Thyroid gland (tissue), 4 donors: ENCODE data around the gene NLE1. TPM values are rescaled to one million over a fixed set of nuclear protein-coding genes. Genes with fewer than 3 reads are reported as not detected.

Experiments used
- DNase-seq, 2 donors: peaks; one replicate each; pipeline ENCODE4 v3.0.0-alpha.2; 2019
- H3K27ac ChIP-seq, 3 donors: fragments of 200-600 bp; sonication (generic); 1 replicate in 2 of 3; 2 replicates in 1 of 3; pipeline ENCODE4 v1.5.1; 2016 to 2019; ENCODE audit warnings: mild to moderate bottlenecking in 1 of 3, moderate library complexity in 1 of 3
- H3K27me3 ChIP-seq: fragments of 200-600 bp; sonication (generic); one replicate; pipeline ENCODE4 v1.5.1; 2019
- H3K36me3 ChIP-seq, 2 donors: fragments of 200-600 bp; sonication (generic); one replicate each; pipeline ENCODE4 v1.5.1; 2016 to 2019
- H3K4me1 ChIP-seq, 2 donors: fragments of 200-600 bp; sonication (generic); one replicate each; pipeline ENCODE4 v1.5.1; 2017 to 2019
- H3K4me3 ChIP-seq, 3 donors: fragments of 200-600 bp; sonication (generic); replicated peaks in 1 of 3; 1 replicate in 2 of 3; 2 replicates in 1 of 3; pipeline ENCODE4 v1.5.1; 2016; ENCODE audit warnings: mild to moderate bottlenecking in 1 of 3
- H3K9me3 ChIP-seq: fragments of 200-600 bp; sonication (generic); one replicate; pipeline ENCODE4 v1.5.1; 2017
- CTCF ChIP-seq, 6 experiments: fragments of 200-600 bp in 3 of 6; fragments of 450-650 bp in 3 of 6; sonication (generic) in 3 of 6; IDR thresholded peaks; one replicate each; pipeline ENCODE4 v1.5.1; 2016 to 2019; ENCODE audit warnings: antibody characterized with exemption in 6 of 6, mild to moderate bottlenecking in 2 of 6, inconsistent platforms in 1 of 6, moderate library complexity in 1 of 6
- POLR2A ChIP-seq, 2 donors: fragments of 450-650 bp; IDR thresholded peaks; one replicate each; pipeline ENCODE4 v1.6.1; 2017; ENCODE audit warnings: antibody characterized with exemption in 2 of 2, mild to moderate bottlenecking in 2 of 2, moderate library complexity in 1 of 2
- WGBS, 2 donors: methylation state at CpG; one replicate each; pipeline ENCODE4 v1.1.5; 2017; 5-methylcytosine and 5-hydroxymethylcytosine counted together
- intact Hi-C: fragments of 100-400 bp; cut with DNase I; formaldehyde crosslinking; loops from one replicate; pipeline ENCODE4 v1.15.1; 2023
- total RNA-seq, 4 donors: library from RNA; depleted of rRNA; stranded (reverse); fragments of >200 nt; gene quantifications; one replicate each; pipeline ENCODE4 v1.2.3, GENCODE V29; 2016

NLE1 gene
- 10 to 100 TPM in 3 of 4 donors, 1 to 10 TPM in 1; 9.7 to 13.6 (median 11.6) TPM for total RNA-seq

GRCh38 chr17:35141681-35142466 is at the start of gene NLE1:
Gene NLE1 (minus strand): TSS chr17:35142303. CDS start chr17:35142275, 28 bp downstream.
- H3K36me3 ChIP-seq, result peaks cover 10 to 21% of the 10 kb centered on the region in 2 donors
- WGBS, 2 donors, result 1% methylated on average over 29 to 44 of the region's 65 CpGs
- H3K27ac ChIP-seq, result no peak within 1 kb of the TSS
- H3K4me3 ChIP-seq, result peak within 1 kb of the TSS; percentile 63 to 72 (median 65)
- peak; percentile 68 to 77 for DNase-seq
- H3K4me1 ChIP-seq, result peaks cover 10 to 11% of the 10 kb centered on the region in 2 donors
- no peaks in the 10 kb centered on the region for H3K9me3 ChIP-seq
- intact Hi-C loops, result no loop called here
- TF ChIP-seq POLR2A (IDR thresholded peaks at IDR 0.05) (peak in 1 of 2 donors; percentile 16), CTCF (IDR thresholded peaks at IDR 0.05) (peak; percentile 59 to 96 (median 90))
- H3K27me3 ChIP-seq, result no peaks in the 10 kb centered on the region

GRCh38 chr17:35191001-35191695 is 49.0 kb upstream of the NLE1 start:
- H3K27me3 ChIP-seq, result no peaks in the 10 kb centered on the region
- no peaks in the 10 kb centered on the region for H3K9me3 ChIP-seq
- TF ChIP-seq POLR2A (IDR thresholded peaks at IDR 0.05), result no peak
- no peak for TF ChIP-seq CTCF (IDR thresholded peaks at IDR 0.05)
- H3K36me3 ChIP-seq, result no peaks in the 10 kb centered on the region
- no peak overlapping the region for H3K27ac ChIP-seq
- no peak for DNase-seq
- intact Hi-C loops, result no loop called here
- 76 to 79% methylated on average over 11 of the region's 11 CpGs for WGBS, 2 donors
- no peak overlapping the region for H3K4me3 ChIP-seq
- H3K4me1 ChIP-seq, result no peaks in the 10 kb centered on the region

GRCh38 chr17:35189291-35189690 is 47.2 kb upstream of the NLE1 start:
- no peak overlapping the region for H3K27ac ChIP-seq
- TF ChIP-seq CTCF (IDR thresholded peaks at IDR 0.05), result no peak
- no peak for TF ChIP-seq POLR2A (IDR thresholded peaks at IDR 0.05)
- H3K4me3 ChIP-seq, result no peak overlapping the region
- H3K27me3 ChIP-seq, result no peaks in the 10 kb centered on the region
- 65 to 73% methylated on average over 3 of the region's 3 CpGs for WGBS, 2 donors
- DNase-seq, result no peak
- no peaks in the 10 kb centered on the region for H3K9me3 ChIP-seq
- intact Hi-C loops, result no loop called here
- no peaks in the 10 kb centered on the region for H3K4me1 ChIP-seq
- H3K36me3 ChIP-seq, result no peaks in the 10 kb centered on the region

- H3K9me3 ChIP-seq, result no peaks in the 10 kb centered on the region
- no peak overlapping the region for H3K27ac ChIP-seq
- WGBS, 2 donors, result 63 to 65% methylated on average over 2 of the region's 2 CpGs
- TF ChIP-seq CTCF (IDR thresholded peaks at IDR 0.05), result no peak
- TF ChIP-seq POLR2A (IDR thresholded peaks at IDR 0.05), result no peak
- no peak overlapping the region for H3K4me3 ChIP-seq
- intact Hi-C loops, result no loop called here
- no peaks in the 10 kb centered on the region for H3K4me1 ChIP-seq
- no peak for DNase-seq
- no peaks in the 10 kb centered on the region for H3K27me3 ChIP-seq
- H3K36me3 ChIP-seq, result no peaks in the 10 kb centered on the region
These were observed 46.0 kb upstream of the NLE1 start for GRCh38 chr17:35188111-35188510.

GRCh38 chr17:35187481-35187880 is 45.4 kb upstream of the NLE1 start:
- intact Hi-C loops, result no loop called here
- Histone ChIP-seq H3K9me3 (no peaks in the 10 kb centered on the region), H3K36me3 (no peaks in the 10 kb centered on the region), H3K4me1 (no peaks in the 10 kb centered on the region), H3K4me3 (no peak overlapping the region), H3K27ac (no peak overlapping the region), H3K27me3 (no peaks in the 10 kb centered on the region)
- 88 to 89% methylated on average over 2 of the region's 2 CpGs for WGBS, 2 donors
- TF ChIP-seq POLR2A (IDR thresholded peaks at IDR 0.05), result no peak
- no peak for TF ChIP-seq CTCF (IDR thresholded peaks at IDR 0.05)
- no peak for DNase-seq
